ENCODE measurements around the gene PLCG2.

PLCG2 gene

GRCh38 chr16:81816793-81817210 is 37.7 kb downstream of the PLCG2 start:
- DNase-seq (ENCODE audit: low read depth), result no peak

GRCh38 chr16:81817296-81817695 is 38.2 kb downstream of the PLCG2 start:
- DNase-seq (ENCODE audit: low read depth), result no peak

DNA sequence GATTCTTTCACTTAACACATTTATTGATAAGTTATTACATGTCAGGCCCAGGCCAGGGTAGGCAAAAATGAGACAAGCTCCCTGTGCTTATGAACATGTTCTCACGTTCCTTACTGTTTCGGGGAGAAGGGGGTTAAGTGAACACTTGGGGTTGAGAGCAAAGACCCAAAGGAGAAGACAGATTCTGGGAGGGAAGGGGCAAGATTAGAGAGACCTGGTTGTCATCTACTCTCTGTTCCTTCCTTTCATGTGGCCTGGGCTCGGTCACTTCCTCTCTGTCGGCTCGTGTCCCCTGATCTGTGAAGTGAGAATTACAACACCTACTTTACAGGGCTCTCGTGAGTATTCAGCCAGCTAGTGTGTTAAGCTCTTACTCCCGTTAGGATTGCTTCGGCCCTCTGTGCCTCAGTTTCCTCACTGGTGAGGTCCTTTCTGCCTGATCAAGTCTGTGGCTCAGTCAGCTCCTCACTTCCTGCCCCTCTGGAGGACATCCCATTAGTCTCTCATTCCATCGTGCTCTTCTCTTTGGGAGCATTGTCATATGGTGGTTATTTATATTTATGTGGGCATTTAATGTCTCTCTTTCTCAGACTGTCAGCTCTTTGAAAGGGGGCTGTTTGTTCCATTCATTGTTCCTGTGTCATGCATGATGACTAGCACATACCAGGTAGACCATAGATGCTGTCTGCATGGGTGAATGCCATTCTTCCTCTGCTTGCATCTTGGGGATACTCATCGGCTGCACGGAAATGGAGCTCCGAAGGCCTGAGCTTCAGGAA is 38.9 kb downstream of the PLCG2 start:
- no peak for DNase-seq (ENCODE audit: low read depth)

DNA sequence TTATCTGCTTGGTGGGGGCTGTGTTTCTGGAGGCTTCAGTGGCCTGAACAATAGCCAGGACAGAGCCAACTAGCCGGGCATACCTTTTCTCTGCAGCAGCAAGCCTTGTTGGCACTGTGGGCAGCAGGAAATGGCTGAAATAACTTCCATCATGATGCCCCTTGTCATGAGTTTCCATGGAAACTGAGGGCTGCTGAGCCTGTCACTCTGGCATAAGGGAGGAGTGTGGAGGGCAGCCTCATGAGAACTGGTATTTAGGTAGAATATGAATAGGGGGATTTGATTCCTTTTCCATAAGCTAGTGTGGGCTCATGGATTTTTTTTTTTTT is 39.4 kb downstream of the PLCG2 start:
- DNase-seq (ENCODE audit: low read depth), result no peak

GRCh38 chr16:81818905-81819304 is 39.8 kb downstream of the PLCG2 start:
- DNase-seq (ENCODE audit: low read depth), result no peak

- DNase-seq (ENCODE audit: low read depth), result no peak
These were observed 42.5 kb downstream of the PLCG2 start for GRCh38 chr16:81821436-81822128.

GRCh38 chr16:81823111-81823510 is 44.0 kb downstream of the PLCG2 start:
- DNase-seq (ENCODE audit: low read depth), result no peak

GRCh38 chr16:81823734-81824133 is 44.6 kb downstream of the PLCG2 start:
- DNase-seq (ENCODE audit: low read depth), result no peak

GRCh38 chr16:81826523-81826922 is 47.4 kb downstream of the PLCG2 start:
- no peak for DNase-seq (ENCODE audit: low read depth)

- no peak for DNase-seq (ENCODE audit: low read depth)
These were observed 51.9 kb downstream of the PLCG2 start for GRCh38 chr16:81830845-81831540.

- DNase-seq (ENCODE audit: low read depth), result no peak
These were observed 52.6 kb downstream of the PLCG2 start for GRCh38 chr16:81831722-81832126.

GRCh38 chr16:81832801-81833547 is 53.9 kb downstream of the PLCG2 start:
- DNase-seq (ENCODE audit: low read depth), result no peak

DNA sequence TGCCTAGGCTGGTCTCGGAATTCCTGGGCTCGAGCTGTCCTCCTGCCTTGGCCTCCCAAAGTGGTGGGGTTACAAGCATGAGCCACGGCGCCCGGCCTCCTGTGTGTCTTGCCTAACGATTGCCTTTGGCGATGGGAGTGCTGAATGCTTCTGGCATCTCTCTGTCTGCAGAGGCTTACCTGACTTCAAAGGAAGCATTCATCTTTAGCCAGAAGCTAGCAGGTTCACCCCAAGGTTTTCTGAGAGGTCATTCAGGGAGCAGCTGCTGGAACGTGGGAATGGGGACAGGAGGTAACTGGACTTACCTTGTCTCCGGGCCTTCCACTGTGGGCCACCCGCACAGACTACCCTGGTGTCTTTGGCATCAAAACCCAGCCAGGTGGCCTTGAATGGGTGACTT is 54.7 kb downstream of the PLCG2 start:
- DNase-seq (ENCODE audit: low read depth), result no peak

GRCh38 chr16:81834868-81835267 is 55.8 kb downstream of the PLCG2 start:
- no peak for DNase-seq (ENCODE audit: low read depth)

GRCh38 chr16:81836279-81837054 is 57.4 kb downstream of the PLCG2 start:
- no peak for DNase-seq (ENCODE audit: low read depth)

- no peak for DNase-seq (ENCODE audit: low read depth)
These were observed 58.2 kb downstream of the PLCG2 start for GRCh38 chr16:81837312-81837751.

DNA sequence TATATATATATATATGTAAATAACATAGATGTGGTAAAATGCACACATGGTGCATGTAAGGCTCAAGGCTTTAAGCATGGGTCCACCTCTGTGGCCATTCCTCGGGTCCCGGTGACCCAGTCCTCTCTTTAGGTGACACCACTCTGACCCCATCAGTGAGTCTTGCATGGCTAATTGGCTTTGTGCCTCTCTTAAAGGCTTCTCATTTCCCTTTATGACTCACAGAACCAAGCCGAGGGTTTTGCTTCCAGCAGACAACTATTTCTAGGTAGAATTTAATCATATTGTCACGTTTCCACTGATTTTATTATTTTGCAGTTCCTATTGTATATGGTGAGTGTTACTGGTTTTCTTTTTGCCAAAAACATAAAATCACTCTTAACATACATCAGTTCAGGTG is 59.7 kb downstream of the PLCG2 start:
- no peak for DNase-seq (ENCODE audit: low read depth)

- no peak for DNase-seq (ENCODE audit: low read depth)
These were observed 62.6 kb downstream of the PLCG2 start for GRCh38 chr16:81841722-81842121.

DNA sequence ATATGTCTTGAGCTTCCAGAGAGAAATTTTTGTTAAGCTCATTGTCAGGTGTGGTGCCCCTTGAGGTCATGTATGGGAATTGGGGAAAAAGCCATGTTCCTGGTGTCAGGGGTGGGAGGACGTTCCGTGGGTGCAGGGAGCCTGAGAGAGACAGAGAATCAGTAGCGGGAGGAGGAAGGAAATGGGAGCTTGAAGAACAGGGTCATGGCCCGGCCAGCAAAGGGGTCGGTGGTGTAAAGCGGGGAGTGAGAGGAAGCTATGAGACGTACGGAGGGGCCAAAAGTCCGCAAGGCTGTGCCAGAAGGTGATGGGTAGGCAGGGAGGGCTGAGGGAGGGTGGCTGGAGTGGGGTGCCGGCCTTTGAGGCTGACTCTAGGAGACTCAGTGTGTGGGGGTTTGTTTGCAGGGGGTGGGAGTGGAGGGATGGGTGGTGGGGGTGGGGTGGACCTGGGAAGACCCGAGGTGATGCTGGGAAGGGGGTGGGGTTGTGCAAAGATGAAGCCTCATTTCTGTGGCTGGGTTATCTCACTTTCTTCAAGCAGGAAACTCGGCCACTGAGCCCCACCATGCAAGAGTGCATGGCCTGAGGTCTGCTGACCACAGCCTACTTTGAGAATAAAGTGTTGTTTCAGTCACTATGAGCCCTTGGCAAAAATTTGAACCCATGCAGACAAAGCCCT is 63.6 kb downstream of the PLCG2 start:
- no peak for DNase-seq (ENCODE audit: low read depth)

- no peak for DNase-seq (ENCODE audit: low read depth)
These were observed 64.1 kb downstream of the PLCG2 start for GRCh38 chr16:81843243-81843582.

GRCh38 chr16:81843683-81844082 is 64.6 kb downstream of the PLCG2 start:
- no peak for DNase-seq (ENCODE audit: low read depth)

Data from T-helper 22 cell (primary cell).